ENCODE measurements around the gene APOA4. TPM values are rescaled to one million over a fixed set of nuclear protein-coding genes. Genes with fewer than 3 reads are reported as not detected.

The APOA4 gene
- total and polyA plus RNA-seq, 2 of the 13 experiments (the other 11 are each of a cell fraction or from before 2014, with no cell fraction given), result 3.8 to 7.2 TPM

- TF ChIP-seq NFAT5 (CRISPR knock-in tag; IDR thresholded peaks at IDR 0.05), result 0 out of 2 replicates have a peak, but pooled peaks have one; percentile 4
- TF ChIP-seq PTBP1 (IDR thresholded peaks at IDR 0.05; ENCODE audit: low read depth, low read length, poor library complexity, severe bottlenecking), result no peak
- no peak for TF ChIP-seq ZFAT (CRISPR knock-in tag; conservative IDR thresholded peaks at IDR 0.05)
- TF ChIP-seq STAG1 (CRISPR knock-in tag; IDR thresholded peaks at IDR 0.05), result peak; percentile 36
- 0 out of 2 replicates have a peak, but pooled peaks have one; percentile 66 for TF ChIP-seq ISX (CRISPR knock-in tag; conservative IDR thresholded peaks at IDR 0.05)
- TF ChIP-seq ZNF609 (CRISPR knock-in tag; IDR thresholded peaks at IDR 0.05; ENCODE audit: borderline replicate concordance), result peak; percentile 90
- peak; percentile 20; the same call in 1 of the 2 replicates for TF ChIP-seq HOXD1 (CRISPR knock-in tag; IDR thresholded peaks at IDR 0.05)
- 0 out of 2 replicates have a peak, but pooled peaks have one; percentile 52 for TF ChIP-seq ZNF558 (CRISPR knock-in tag; IDR thresholded peaks at IDR 0.05; ENCODE audit: borderline replicate concordance)
- TF ChIP-seq SMAD1 (CRISPR knock-in tag; IDR thresholded peaks at IDR 0.05; ENCODE audit: borderline replicate concordance, low read depth), result peak; percentile 89
- TF ChIP-seq ARID3A (IDR thresholded peaks at IDR 0.05; ENCODE audit: low read depth, low read length), result peak; percentile 86
- TF ChIP-seq ATF7 (IDR thresholded peaks at IDR 0.05), result no peak
- peak; percentile 76; the same call in 1 of the 2 replicates for TF ChIP-seq ATF7 (CRISPR knock-in tag; IDR thresholded peaks at IDR 0.05)
- peak; percentile 82 for TF ChIP-seq ZBTB38 (CRISPR knock-in tag; IDR thresholded peaks at IDR 0.05)
- peak; percentile 58 for TF ChIP-seq CTCF (CRISPR knock-in tag; IDR thresholded peaks at IDR 0.05)
- peak; percentile 28; the same call in 1 of the 2 replicates for TF ChIP-seq ZSCAN9 (CRISPR knock-in tag; IDR thresholded peaks at IDR 0.05; ENCODE audit: borderline replicate concordance)
Measured at GRCh38 chr11:116826751-116827431, 3.8 kb upstream of the APOA4 start (continued).

Data from HepG2 (cell line).